Ishikawa (cell line): ENCODE data around the gene STAG2.

Experiments
- CEBPB ChIP-seq: IDR thresholded peaks from 2 replicates; pipeline ENCODE4 v1.6.1; 2012
- CREB1 ChIP-seq: IDR thresholded peaks from 2 replicates; pipeline ENCODE4 v1.6.1; 2012; ENCODE audit warnings: low read depth
- EGR1 ChIP-seq: IDR thresholded peaks from 2 replicates; pipeline ENCODE4 v1.6.1; 2012
- EP300 ChIP-seq: IDR thresholded peaks from 2 replicates; pipeline ENCODE4 v1.6.1; 2012; ENCODE audit warnings: borderline replicate concordance
- FOXM1 ChIP-seq: IDR thresholded peaks from 2 replicates; pipeline ENCODE4 v1.6.1; 2012; ENCODE audit warnings: low read depth, borderline replicate concordance
- NFIC ChIP-seq: IDR thresholded peaks from 2 replicates; pipeline ENCODE4 v1.6.1; 2012
- RAD21 ChIP-seq: IDR thresholded peaks from 2 replicates; pipeline ENCODE4 v1.6.1; 2012; ENCODE audit warnings: low read depth
- TAF1 ChIP-seq: IDR thresholded peaks from 2 replicates; pipeline ENCODE4 v1.6.1; 2012; ENCODE audit warnings: low read depth, mild to moderate bottlenecking
- TCF12 ChIP-seq: IDR thresholded peaks from 2 replicates; pipeline ENCODE4 v1.6.1; 2012; ENCODE audit warnings: low read depth
- TEAD4 ChIP-seq: IDR thresholded peaks from 2 replicates; pipeline ENCODE4 v1.6.1; 2012
- YY1 ChIP-seq: IDR thresholded peaks from 2 replicates; pipeline ENCODE4 v1.6.1; 2012; ENCODE audit warnings: low read depth
- ZBTB7A ChIP-seq: IDR thresholded peaks from 2 replicates; pipeline ENCODE4 v1.6.1; 2012; ENCODE audit warnings: low read depth
- TF ChIP-seq, protein P1 (sequence below): IDR thresholded peaks from 2 replicates; pipeline ENCODE4 v1.6.1; 2012
- TF ChIP-seq, protein P2 (sequence below): IDR thresholded peaks from 2 replicates; pipeline ENCODE4 v1.6.1; 2012; ENCODE audit warnings: low read depth, mild to moderate bottlenecking
- TF ChIP-seq, protein P3 (sequence below): IDR thresholded peaks from 2 replicates; pipeline ENCODE4 v1.6.1; 2012

Gene STAG2

DNA sequence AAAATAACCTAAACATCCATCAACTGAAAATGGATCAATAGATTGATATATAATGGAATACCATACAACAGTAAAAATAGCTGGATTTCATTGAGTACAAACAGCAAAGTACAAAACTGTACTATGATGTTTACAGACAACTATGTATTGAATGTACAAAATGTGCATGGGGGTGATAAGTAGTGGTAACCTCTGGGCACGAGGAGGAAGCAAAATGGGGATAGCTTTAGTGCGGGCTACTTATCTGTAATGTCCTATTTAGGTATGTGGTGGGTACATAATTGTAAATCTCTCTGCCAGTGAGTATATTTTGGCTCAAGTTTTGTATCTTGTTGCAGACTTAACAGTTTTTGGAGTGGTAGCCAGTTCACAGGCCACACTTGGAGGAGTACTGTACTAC, 123.6 kb downstream of the STAG2 start:
- TF ChIP-seq EP300 (no peak), CREB1 (no peak)
- TF ChIP-seq, protein P1, sequence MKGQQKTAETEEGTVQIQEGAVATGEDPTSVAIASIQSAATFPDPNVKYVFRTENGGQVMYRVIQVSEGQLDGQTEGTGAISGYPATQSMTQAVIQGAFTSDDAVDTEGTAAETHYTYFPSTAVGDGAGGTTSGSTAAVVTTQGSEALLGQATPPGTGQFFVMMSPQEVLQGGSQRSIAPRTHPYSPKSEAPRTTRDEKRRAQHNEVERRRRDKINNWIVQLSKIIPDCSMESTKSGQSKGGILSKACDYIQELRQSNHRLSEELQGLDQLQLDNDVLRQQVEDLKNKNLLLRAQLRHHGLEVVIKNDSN = no peak

DNA sequence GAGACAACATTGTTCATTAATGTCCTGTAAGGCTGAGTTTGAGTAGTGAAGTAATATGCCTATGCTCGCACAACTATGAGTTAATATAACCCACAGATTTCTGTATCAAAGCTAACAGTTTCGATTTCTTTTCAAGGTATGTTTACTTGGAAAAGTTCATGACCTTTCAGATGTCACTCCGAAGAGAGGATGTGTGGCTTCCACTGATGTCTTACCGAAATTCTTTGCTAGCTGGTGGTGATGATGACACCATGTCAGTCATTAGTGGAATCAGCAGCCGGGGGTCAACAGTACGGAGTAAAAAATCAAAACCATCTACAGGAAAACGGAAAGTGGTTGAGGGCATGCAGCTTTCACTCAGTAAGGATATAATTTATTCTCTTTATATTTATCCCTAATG, 124.9 kb downstream of the STAG2 start:
- TF ChIP-seq TCF12 = no peak

DNA sequence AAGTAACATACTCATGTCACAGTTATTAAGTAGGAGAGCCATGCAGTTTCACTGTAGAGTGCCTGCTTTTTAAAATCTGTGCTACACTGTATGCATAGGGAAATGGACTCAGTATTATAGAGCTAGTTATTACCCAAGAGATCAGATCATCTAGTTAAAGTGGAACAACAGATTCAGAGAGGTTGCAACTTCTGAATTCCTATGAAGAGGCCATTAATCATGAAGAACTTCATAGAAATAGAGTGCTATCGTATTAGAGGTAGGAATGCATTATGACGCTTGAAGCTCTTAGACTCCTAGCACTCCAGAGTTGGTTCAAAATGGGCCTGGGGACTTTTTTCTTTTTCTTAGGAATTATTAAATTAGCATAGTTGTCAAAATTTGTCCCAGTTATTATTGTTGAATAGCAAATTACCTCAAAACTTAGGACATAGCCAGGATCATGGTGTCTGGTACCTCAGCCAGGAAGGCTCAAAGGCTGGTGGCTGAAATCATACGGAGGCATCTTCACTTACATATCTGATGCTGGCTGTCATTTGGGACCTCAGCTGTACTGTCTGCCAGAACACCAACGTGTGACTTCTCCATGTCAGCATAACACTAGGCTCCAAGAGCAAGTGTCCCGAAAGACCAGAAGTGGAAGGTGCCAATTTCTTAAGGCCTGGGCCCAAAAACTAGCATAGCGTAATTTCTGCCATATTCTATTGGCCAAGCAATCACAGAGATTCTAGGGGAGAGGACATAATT, 125.7 kb downstream of the STAG2 start:
- TF ChIP-seq TAF1 (no peak), ZBTB7A (no peak), RAD21 (no peak), EGR1 (no peak), FOXM1 (no peak), TCF12 (no peak), CREB1 (no peak), YY1 (no peak)
- TF ChIP-seq, protein P2, sequence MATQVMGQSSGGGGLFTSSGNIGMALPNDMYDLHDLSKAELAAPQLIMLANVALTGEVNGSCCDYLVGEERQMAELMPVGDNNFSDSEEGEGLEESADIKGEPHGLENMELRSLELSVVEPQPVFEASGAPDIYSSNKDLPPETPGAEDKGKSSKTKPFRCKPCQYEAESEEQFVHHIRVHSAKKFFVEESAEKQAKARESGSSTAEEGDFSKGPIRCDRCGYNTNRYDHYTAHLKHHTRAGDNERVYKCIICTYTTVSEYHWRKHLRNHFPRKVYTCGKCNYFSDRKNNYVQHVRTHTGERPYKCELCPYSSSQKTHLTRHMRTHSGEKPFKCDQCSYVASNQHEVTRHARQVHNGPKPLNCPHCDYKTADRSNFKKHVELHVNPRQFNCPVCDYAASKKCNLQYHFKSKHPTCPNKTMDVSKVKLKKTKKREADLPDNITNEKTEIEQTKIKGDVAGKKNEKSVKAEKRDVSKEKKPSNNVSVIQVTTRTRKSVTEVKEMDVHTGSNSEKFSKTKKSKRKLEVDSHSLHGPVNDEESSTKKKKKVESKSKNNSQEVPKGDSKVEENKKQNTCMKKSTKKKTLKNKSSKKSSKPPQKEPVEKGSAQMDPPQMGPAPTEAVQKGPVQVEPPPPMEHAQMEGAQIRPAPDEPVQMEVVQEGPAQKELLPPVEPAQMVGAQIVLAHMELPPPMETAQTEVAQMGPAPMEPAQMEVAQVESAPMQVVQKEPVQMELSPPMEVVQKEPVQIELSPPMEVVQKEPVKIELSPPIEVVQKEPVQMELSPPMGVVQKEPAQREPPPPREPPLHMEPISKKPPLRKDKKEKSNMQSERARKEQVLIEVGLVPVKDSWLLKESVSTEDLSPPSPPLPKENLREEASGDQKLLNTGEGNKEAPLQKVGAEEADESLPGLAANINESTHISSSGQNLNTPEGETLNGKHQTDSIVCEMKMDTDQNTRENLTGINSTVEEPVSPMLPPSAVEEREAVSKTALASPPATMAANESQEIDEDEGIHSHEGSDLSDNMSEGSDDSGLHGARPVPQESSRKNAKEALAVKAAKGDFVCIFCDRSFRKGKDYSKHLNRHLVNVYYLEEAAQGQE = no peak
- TF ChIP-seq, protein P3, sequence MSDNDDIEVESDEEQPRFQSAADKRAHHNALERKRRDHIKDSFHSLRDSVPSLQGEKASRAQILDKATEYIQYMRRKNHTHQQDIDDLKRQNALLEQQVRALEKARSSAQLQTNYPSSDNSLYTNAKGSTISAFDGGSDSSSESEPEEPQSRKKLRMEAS = no peak
- TF ChIP-seq, protein P1 = no peak

DNA sequence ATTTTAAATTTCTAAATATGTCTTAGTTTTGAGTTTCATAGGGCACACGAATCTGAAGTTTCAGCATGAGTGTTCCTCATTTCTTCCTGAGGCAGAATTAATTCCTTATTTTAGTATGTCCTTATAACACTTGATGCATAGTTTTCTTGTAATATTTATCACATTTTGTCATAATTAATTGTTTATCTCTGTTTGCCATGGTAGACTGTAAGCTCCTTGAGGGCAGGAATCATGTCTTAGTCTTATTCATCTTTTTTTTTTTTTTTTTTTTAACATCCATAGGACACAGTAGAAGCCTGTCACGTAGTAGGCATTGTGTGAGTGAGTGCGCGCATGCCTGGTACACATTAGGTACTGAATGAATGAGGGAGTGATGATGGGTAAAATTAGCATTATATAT, 131.7 kb downstream of the STAG2 start:
- TF ChIP-seq, protein P3 = no peak
- TF ChIP-seq TAF1 = no peak
- TF ChIP-seq YY1 = no peak
- TF ChIP-seq EP300 = no peak
- TF ChIP-seq TEAD4 = no peak
- TF ChIP-seq NFIC = no peak
- TF ChIP-seq CREB1 = no peak
- TF ChIP-seq, protein P2 = no peak

DNA sequence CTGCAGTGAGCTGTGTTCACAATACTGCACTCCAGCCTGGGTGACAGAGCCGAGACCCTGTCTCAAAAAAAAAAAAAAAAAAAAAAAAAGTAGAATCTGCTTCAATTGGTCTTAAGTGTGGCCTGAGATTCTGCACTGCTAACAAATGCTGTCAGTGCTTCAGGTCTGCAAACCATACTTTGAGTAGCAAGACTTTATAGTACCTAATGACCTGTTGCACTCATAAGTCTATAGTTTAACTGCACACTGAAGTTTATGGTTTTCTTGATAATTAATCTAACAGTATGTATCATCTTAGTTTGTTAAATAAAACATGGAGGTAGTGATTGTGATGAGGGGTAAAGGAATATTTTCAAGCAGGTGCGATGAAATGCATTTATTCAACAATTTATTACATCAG, 135.6 kb downstream of the STAG2 start:
- no peak for TF ChIP-seq TEAD4

DNA sequence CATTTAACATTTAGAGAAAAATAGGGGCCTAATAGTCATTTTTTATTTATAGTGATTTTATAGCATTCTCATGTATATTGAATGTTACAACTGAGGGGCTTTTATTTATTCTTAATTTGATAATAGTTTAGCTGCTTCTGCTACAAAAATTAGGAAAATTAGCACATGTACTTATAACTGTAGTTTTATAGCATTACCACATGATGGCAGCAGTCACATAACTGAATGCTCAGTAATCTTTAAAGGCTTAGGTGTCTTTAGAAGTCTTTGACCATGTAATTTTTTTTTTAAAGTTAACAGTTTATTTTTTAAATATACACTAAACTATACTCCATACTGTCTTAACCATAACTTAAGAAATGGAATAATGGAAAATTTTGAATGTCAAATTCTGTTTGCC, 136.6 kb downstream of the STAG2 start:
- no peak for TF ChIP-seq EGR1
- TF ChIP-seq TEAD4 = no peak
- no peak for TF ChIP-seq ZBTB7A
- TF ChIP-seq, protein P2 = no peak
- no peak for TF ChIP-seq YY1
- no peak for TF ChIP-seq TAF1
- TF ChIP-seq, protein P3 = no peak
- TF ChIP-seq CEBPB = no peak
- no peak for TF ChIP-seq NFIC
- TF ChIP-seq FOXM1 = no peak
- no peak for TF ChIP-seq CREB1
- TF ChIP-seq EP300 = no peak
- TF ChIP-seq, protein P1 = no peak
- TF ChIP-seq TCF12 = no peak
- TF ChIP-seq RAD21 = no peak
